Small intestine (tissue), 7 donors: ENCODE results near the gene FBXO47. TPM values are rescaled to one million over a fixed set of nuclear protein-coding genes. Genes with fewer than 3 reads are reported as not detected.
A peak's percentile ranks its signal among the peaks of the same experiment; 100 is the strongest.

Experiments
- DNase-seq, 2 donors: peaks; one replicate each; pipeline versions ENCODE4 v3.0.0 to v3.0.0-alpha.2; 2013
- FAIRE-seq: peaks from 2 replicates; lab custom pipeline; 2012; peaks lifted over from hg19 to GRCh38; lab: Jason Lieb, UNC
- H3K27ac ChIP-seq, 3 donors: one replicate each; pipeline ENCODE4 v1.5.1; 2013; ENCODE audit warnings: low read length in 2 of 3, mild to moderate bottlenecking in 2 of 3, control low read depth in 1 of 3, inconsistent platforms in 1 of 3, low read depth in 1 of 3, moderate library complexity in 1 of 3
- H3K27me3 ChIP-seq, 3 donors: one replicate each; pipeline ENCODE4 v1.6.1; 2013; ENCODE audit warnings: low read length in 3 of 3, inconsistent platforms in 1 of 3; ENCODE audit not compliant: control insufficient read depth in 3 of 3, insufficient read depth in 3 of 3
- H3K36me3 ChIP-seq, 3 donors: one replicate each; pipeline ENCODE4 v1.6.1; 2013; ENCODE audit warnings: low read length in 3 of 3, inconsistent platforms in 1 of 3, low read depth in 1 of 3, mild to moderate bottlenecking in 1 of 3, moderate library complexity in 1 of 3; ENCODE audit not compliant: control insufficient read depth in 3 of 3, insufficient read depth in 2 of 3
- H3K4me1 ChIP-seq, 3 donors: one replicate each; pipeline ENCODE4 v1.6.1; 2013; ENCODE audit warnings: low read length in 2 of 3, inconsistent platforms in 1 of 3, low read depth in 1 of 3, mild to moderate bottlenecking in 1 of 3, moderate library complexity in 1 of 3; ENCODE audit not compliant: control insufficient read depth in 3 of 3, insufficient read depth in 2 of 3
- H3K4me3 ChIP-seq, 3 donors: one replicate each; pipeline ENCODE4 v1.5.1; 2013; ENCODE audit warnings: low read length in 3 of 3, control low read depth in 1 of 3, inconsistent platforms in 1 of 3, low read depth in 1 of 3, mild to moderate bottlenecking in 1 of 3, moderate library complexity in 1 of 3
- H3K9me3 ChIP-seq, 2 donors: one replicate each; pipeline ENCODE4 v1.6.1; 2013; ENCODE audit warnings: low read depth in 1 of 2, low read length in 1 of 2; ENCODE audit not compliant: control insufficient read depth in 2 of 2, insufficient read depth in 1 of 2
- WGBS, 3 donors: extraction: QIAGEN DNeasy Blood & Tissue Kit; methylation state at CpG; one replicate each; pipeline ENCODE4 v1.1.7; 2013; 5-methylcytosine and 5-hydroxymethylcytosine counted together
- polyA plus RNA-seq, 4 donors: library from polyadenylated mRNA; stranded (reverse) in 3 of 4; unstranded in 1 of 4; fragments of 200-250 nt in 3 of 4; fragments of 120-200 nt in 1 of 4; gene quantifications; one replicate each; pipeline versions ENCODE4 v1.2.1 to v1.2.3, GENCODE V29; 2013
- donor health status: healthy with polysubstance abuse.
- donor health status: control.
- donor health status: control.
- donor health status: Bipolar disorder and iron deficiency.
- donor health status: healthy.

FBXO47 gene
- polyA plus RNA-seq, 4 donors, result 0.01 TPM; not detected in 3

- Histone ChIP-seq H3K27me3 (no peaks in the 10 kb centered on the region), H3K36me3 (peaks cover 8 to 47% (median 19%) of the 10 kb centered on the region in 3 donors), H3K4me3 (no peak overlapping the region), H3K4me1 (peaks cover 0 to 6% (median 0%) of the 10 kb centered on the region in 3 donors), H3K9me3 (no peaks in the 10 kb centered on the region), H3K27ac (peak overlapping the region; percentile 4 to 33 (median 24))
- 51 to 66% (median 64%) methylated on average over 6 of the region's 6 CpGs for WGBS, 3 donors
- peak; percentile 55 to 78 for DNase-seq
- FAIRE-seq, result no peak
These were observed 44.5 kb downstream of the FBXO47 start for GRCh38 chr17:38922538-38923297.

- peak overlapping the region in 1 of 3 donors; percentile 33 for H3K27ac ChIP-seq
- no peaks in the 10 kb centered on the region for H3K27me3 ChIP-seq
- no peak for FAIRE-seq
- H3K9me3 ChIP-seq, result no peaks in the 10 kb centered on the region
- no peak overlapping the region for H3K4me3 ChIP-seq
- H3K36me3 ChIP-seq, result peaks cover 10 to 54% (median 24%) of the 10 kb centered on the region in 3 donors
- WGBS, 3 donors, result 72 to 82% (median 72%) methylated on average over 13 of the region's 13 CpGs
- peaks cover 0 to 6% (median 2%) of the 10 kb centered on the region in 3 donors for H3K4me1 ChIP-seq
- no peak for DNase-seq
These were observed 45.3 kb downstream of the FBXO47 start for GRCh38 chr17:38921756-38922411.

- Histone ChIP-seq H3K9me3 (no peaks in the 10 kb centered on the region), H3K36me3 (peaks cover 12 to 67% (median 31%) of the 10 kb centered on the region in 3 donors), H3K27ac (peak overlapping the region in 1 of 3 donors; percentile 17), H3K4me3 (no peak overlapping the region), H3K27me3 (no peaks in the 10 kb centered on the region), H3K4me1 (peaks cover 2 to 9% (median 6%) of the 10 kb centered on the region in 3 donors)
- FAIRE-seq (no peak), DNase-seq (no peak)
- 66 to 69% (median 67%) methylated on average over 9 of the region's 9 CpGs for WGBS, 3 donors
These were observed 46.6 kb downstream of the FBXO47 start for GRCh38 chr17:38920374-38921291.

GRCh38 chr17:38919316-38920078, 47.7 kb downstream of the FBXO47 start:
- 93 to 98% (median 97%) methylated on average over 16 of the region's 16 CpGs for WGBS, 3 donors
- no peak overlapping the region for H3K4me3 ChIP-seq
- no peak overlapping the region for H3K27ac ChIP-seq
- peaks cover 2 to 21% (median 6%) of the 10 kb centered on the region in 3 donors for H3K4me1 ChIP-seq
- H3K27me3 ChIP-seq, result no peaks in the 10 kb centered on the region
- FAIRE-seq (no peak), DNase-seq (no peak)
- no peaks in the 10 kb centered on the region for H3K9me3 ChIP-seq
- peaks cover 15 to 78% (median 35%) of the 10 kb centered on the region in 3 donors for H3K36me3 ChIP-seq

- H3K27ac ChIP-seq, result no peak overlapping the region
- H3K9me3 ChIP-seq, result no peaks in the 10 kb centered on the region
- no peak for FAIRE-seq
- H3K27me3 ChIP-seq, result no peaks in the 10 kb centered on the region
- 89 to 95% (median 94%) methylated on average over 5 of the region's 5 CpGs for WGBS, 3 donors
- H3K36me3 ChIP-seq, result peaks cover 15 to 84% (median 35%) of the 10 kb centered on the region in 3 donors
- peaks cover 5 to 26% (median 6%) of the 10 kb centered on the region in 3 donors for H3K4me1 ChIP-seq
- no peak overlapping the region for H3K4me3 ChIP-seq
- no peak for DNase-seq
These were observed 48.3 kb downstream of the FBXO47 start for GRCh38 chr17:38918916-38919315.

DNA sequence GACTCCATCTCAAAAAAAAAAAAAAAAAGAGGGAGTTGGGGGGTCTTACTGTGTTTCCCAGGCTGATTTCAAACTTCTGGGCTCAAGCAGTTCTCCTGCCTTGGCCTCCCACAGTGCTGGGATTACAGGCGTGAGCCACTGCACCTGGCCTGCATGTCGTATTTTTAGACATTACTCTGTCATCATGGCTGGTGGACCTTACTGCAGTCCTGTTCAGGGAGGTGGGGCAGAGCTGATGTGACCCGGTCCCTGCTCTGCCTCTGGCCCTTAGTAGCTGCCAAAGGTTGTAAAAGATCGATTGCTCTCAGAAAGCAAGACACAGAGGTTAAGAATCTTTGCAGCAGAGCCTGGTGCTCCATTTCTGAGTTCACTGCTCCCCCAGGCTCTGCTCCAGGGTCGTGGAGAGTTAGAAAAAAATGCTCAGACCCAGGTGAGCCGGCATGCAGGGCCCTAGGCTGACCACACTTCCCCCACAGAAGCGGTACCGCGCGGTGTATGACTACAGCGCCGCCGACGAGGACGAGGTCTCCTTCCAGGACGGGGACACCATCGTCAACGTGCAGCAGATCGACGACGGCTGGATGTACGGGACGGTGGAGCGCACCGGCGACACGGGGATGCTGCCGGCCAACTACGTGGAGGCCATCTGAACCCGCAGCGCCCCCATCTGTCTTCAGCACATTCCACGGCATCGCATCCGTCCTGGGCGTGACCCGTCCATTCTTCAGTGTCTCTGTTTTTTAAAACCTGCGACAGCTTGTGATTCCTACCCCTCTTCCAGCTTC, 48.9 kb downstream of the FBXO47 start:
- FAIRE-seq, result no peak
- Histone ChIP-seq H3K27me3 (no peaks in the 10 kb centered on the region), H3K4me1 (peaks cover 6 to 28% (median 6%) of the 10 kb centered on the region in 3 donors), H3K27ac (no peak overlapping the region), H3K36me3 (peaks cover 15 to 90% (median 35%) of the 10 kb centered on the region in 3 donors), H3K4me3 (no peak overlapping the region), H3K9me3 (no peaks in the 10 kb centered on the region)
- WGBS, 3 donors, result 81 to 87% (median 84%) methylated on average over 37 of the region's 37 CpGs
- DNase-seq, result no peak

GRCh38 chr17:38917259-38917658, 49.9 kb downstream of the FBXO47 start:
- Histone ChIP-seq H3K4me3 (no peak overlapping the region), H3K27me3 (no peaks in the 10 kb centered on the region), H3K27ac (peak overlapping the region in 2 of 3 donors; percentile 15 to 69), H3K9me3 (no peaks in the 10 kb centered on the region), H3K36me3 (peaks cover 15 to 97% (median 40%) of the 10 kb centered on the region in 3 donors), H3K4me1 (peaks cover 0 to 35% (median 11%) of the 10 kb centered on the region in 3 donors)
- 91 to 93% (median 92%) methylated on average over 3 of the region's 3 CpGs for WGBS, 3 donors
- no peak for DNase-seq
- no peak for FAIRE-seq
